T-helper 2 cell treated with Interferon-gamma antibody and Interleukin-4, amounts not matched to agents 100 ng/mL and 5 ng/mL, for 36 hours (primary cell): ENCODE measurements around the gene C1QTNF2. TPM values are rescaled to one million over a fixed set of nuclear protein-coding genes. Genes with fewer than 3 reads are reported as not detected.

Experiments used
- intact Hi-C: fragments of 100-400 bp; cut with micrococcal nuclease; formaldehyde crosslinking; loops from one replicate; pipeline ENCODE4 v1.15.1; 2023
- total RNA-seq: library from RNA; stranded (reverse); gene quantifications from 2 replicates; pipeline ENCODE4 v1.2.3, GENCODE V29; 2022

Gene C1QTNF2, protein sequence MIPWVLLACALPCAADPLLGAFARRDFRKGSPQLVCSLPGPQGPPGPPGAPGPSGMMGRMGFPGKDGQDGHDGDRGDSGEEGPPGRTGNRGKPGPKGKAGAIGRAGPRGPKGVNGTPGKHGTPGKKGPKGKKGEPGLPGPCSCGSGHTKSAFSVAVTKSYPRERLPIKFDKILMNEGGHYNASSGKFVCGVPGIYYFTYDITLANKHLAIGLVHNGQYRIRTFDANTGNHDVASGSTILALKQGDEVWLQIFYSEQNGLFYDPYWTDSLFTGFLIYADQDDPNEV
- total RNA-seq = not detected in 2 replicates

DNA sequence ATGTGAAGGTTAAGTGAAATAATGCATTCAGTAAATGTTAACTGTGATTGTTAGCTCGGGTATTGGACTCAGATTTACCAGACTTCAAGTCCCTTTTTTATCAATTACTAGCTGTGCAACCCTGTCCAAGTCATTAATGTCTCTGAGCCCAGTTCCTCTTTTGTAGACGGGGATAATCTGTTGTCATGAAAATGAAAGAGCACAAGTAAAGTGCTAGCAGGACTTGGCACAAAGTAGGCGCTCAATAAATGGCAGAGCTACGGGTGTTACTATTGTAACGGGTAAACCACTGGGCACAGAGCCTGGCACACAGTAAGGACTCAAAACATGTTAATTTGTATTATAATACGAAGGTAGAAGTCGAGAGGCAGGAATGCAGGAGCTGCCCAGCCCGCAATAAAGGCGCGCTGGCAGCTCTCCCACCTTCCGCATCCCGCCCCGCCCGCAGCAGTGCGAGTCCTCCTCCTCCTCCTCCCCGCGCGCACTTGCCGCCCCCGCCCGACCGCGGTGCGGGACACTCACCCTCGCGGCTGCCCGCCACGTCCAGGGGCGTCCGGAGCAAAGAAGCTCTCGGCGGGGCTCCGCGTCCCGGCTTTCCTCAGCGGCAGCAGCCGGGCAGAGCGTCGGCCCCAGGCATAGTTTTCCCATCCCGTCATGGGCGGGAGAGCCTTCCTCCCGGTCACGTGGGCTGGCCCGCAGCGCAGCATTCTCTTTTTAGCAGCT lies at the start of gene C1QTNF2:
TSS of gene C1QTNF2 (minus strand) at position 637 of the 723 bp plus-strand sequence. CDS start 15,615 bp downstream, outside the sequence.
- intact Hi-C loops = no loop called here

DNA sequence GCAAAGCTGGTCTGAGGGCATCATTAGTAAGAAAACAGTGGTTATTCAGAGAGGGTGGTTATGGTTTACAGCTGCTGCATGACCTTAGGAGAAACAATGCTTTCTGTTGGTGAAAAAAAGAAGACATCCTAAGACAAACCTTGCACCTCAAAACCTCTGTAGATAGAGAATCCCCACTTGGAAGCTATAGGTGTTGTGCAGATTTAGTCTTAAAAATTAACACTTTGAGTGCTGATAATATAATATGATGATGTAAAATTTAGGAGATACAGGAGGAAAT lies 49.8 kb upstream of the C1QTNF2 start:
- intact Hi-C loops = loop anchor here (5.0 kb wide), 3 partner anchors 1083 to 1213 kb away; partner anchors contain the start of genes RNF145 and UBLCP1

GRCh38 chr5:160419458-160420330 lies 49.3 kb upstream of the C1QTNF2 start:
- intact Hi-C loops = loop anchor here (1.0 to 10.0 kb wide), 8 partner anchors 19 to 1212 kb away; partner anchors contain the start of genes FAM200C, RNF145, TTC1 and UBLCP1

DNA sequence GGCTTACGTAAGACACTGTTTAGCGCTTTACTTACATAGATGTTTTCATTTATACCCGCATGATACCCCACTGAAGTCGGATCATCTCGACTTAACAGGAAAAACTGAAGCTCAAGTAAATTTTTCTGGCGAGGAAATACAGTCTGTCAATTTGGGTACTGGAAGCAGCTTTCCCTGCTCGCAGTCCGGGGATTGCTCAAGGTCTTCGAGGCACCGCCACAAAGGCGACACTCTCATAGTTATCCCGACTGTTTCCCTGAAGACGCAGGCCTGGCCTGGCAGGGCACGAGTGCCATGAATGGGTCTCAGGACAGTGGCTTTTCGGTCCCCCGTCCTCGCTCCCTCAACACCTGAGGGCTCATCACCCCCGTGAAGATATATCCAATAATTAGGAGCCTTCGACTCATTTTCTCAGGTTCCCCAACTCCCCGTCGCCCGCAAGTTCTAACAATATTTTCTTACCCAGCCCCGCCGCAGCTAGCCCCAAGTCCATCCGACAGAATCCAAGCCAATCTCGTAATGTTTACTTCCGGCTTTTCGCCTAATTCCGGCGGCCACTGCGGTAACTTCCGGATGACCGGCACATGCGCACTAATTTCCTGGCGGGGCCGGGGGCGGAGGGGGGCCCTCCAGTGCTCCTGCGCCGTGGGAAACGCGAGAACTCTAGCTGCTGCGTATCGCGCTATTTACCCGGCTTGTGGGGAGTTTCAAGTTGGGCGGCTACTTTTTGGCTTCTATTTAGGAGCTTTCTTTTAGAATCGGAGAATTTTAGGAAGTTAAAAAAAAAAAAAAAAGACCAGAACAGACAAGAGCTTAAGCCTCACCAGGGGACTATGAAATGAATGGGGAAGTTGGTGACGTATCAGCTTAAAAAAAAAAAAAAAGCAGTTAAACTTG lies 48.4 kb upstream of the C1QTNF2 start, which contains the start of gene SLU7:
TSS of gene SLU7 (minus strand) at position 521 of the 897 bp plus-strand sequence. CDS start 3,787 bp downstream, outside the sequence.
- intact Hi-C loops = loop anchor here (1.0 to 10.0 kb wide), 5 partner anchors 19 to 414 kb away; partner anchors contain the start of genes FAM200C and TTC1

DNA sequence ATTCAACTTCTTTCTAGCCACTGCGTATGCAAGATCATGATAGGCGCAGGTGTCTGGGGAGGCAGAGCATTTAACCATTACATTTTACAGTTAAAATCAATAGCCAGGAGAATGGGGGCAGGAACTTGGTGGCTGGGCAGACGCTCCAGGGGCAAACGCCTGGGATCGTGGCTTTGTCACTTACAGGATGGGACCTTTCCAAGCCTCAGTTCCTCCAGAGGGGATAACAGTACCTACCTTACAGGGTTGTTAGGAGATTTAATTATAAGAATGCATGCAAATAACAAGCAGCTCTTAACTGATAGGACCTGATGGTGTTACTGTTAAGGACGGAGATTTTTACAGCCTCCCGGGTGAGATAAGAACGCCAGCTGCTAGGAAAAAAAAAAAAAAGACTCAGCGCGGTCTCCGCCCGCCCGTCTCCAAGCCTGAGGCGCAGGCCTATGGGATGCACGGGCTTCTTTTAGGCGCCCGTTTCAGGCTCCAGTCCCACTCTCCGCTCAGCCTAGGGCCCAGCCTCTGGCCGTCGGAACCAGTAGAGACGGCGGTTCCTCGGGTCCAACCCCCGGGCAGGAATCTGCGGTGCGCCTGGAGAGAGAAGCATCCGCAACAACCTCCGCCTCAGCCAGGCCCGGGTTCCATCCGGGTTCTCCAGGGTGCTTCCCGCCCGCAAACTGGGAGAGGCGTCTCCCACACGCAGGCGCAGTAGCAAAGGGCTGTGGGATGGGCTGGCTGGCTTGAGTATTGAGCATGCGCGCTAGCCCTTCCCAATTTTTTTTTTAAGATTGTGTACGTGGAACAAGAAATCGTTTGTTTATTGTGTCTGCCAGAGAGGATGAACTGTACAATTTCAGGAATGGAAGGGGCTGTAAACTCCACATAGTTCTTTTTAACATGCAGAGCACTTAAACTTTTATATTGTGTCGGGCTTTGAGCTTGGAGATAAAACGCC lies 29.3 kb upstream of the C1QTNF2 start, which contains the start of gene FAM200C:
TSS of gene FAM200C (minus strand) at position 653 of the 952 bp plus-strand sequence. CDS start 4,564 bp downstream, outside the sequence.
- intact Hi-C loops = loop anchor here (1.0 to 5.0 kb wide), 2 partner anchors 20 to 282 kb away; partner anchors contain the start of genes PWWP2A and SLU7

GRCh38 chr5:160398806-160399205 lies 28.4 kb upstream of the C1QTNF2 start:
- intact Hi-C loops = no loop called here

DNA sequence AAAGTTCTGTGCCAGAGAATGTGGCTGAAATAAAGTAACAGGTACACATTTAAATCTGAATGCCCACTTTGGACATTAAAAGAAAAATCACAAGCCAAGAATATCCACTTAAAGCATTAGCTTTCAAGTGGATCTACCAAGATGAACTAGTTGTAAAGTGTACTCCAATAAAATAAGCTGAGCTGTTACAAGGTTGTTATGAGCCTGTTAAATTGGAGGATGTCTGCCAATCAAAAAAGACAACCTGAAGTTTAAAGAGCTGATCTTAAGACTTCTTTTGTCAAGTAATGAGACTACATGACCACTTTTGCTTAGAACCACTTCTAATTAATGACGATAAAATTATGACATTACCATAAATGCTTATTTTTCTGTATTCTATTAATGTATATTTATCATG lies 27.1 kb upstream of the C1QTNF2 start:
- intact Hi-C loops = no loop called here

GRCh38 chr5:160395111-160395510 lies 24.7 kb upstream of the C1QTNF2 start:
- intact Hi-C loops = no loop called here

DNA sequence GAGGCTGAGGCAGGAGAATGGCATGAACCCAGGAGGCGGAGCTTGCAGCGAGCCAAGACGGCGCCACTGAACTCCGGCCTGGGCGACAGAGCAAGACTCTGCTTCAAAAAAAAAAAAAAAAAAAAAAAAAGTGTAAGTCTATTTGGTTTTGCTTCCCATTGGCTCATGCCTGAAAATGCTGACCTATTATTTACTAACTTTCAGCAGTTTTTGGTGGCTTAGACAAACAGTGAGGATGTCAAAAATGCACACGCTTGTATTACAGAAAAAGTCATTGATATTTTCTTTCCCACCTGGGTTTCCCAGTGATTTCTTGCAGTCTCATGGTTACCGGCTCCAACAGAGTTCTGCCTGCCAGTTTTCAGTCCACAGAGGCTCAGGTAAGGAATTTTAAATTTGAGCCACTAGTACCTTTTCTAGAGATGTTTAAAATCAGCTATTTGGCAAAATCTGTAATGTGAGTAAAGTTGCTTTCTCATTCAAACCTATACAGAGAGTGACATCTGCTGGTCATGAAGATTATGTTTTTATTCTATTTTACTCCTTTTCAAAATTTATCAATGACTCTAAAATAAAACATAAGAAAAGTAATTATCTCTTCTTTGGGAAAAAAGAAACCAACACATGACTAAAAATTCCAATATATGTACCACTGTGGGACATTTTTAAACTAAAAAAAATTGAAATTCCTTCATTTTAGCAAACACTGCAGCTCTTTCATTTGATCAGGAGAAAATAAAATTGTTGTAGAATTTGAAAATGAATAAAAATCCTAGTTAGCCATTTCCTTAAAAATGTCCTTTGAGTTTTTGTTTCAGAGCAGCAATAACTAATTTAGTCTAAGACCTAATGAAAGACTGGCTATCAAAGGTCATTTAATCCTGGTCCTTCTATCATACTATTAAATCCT lies 20.6 kb upstream of the C1QTNF2 start:
- intact Hi-C loops = loop anchor here (1.0 kb wide), 2 partner anchors 192 to 370 kb away; no protein-coding TSS in a partner anchor

- intact Hi-C loops = no loop called here
These were observed 17.0 kb upstream of the C1QTNF2 start for GRCh38 chr5:160387445-160387844.

DNA sequence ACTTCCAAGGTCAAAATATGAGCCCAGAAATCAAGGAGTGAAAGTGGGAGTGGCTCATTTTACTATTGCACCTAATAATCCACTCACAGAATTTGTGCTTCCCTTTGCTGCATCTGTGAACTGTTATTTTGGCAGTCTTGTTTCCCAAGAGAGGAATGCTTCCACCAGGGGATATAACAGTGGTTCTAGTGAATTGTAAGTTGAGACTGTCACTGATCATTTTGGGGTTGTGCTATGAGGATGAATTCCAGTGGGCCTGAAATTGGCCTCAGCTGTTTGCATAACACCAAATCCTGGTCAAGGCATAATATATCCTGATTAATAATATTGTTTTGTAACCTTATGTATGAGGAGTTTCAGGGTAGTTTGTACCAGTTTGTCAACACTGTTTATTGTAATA lies 15.1 kb upstream of the C1QTNF2 start:
- intact Hi-C loops = no loop called here

DNA sequence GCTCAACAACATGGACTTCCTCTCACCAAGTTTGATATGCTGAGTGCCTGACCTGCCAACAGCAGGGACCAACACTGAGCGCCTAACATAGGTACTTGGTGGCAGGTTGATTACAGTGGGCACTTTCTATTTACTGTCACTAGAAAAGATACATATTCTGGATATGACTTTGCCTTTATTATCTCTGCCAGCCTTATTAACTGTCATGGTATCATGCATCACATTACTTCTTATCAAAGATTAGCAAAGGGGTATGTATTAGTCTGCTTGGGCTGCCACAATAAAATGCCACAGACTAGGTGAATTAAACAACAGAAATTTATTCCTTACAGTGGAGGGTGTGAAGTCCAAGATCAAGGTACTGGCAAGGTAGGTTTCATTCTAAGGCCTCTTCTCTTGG lies 14.3 kb upstream of the C1QTNF2 start:
- intact Hi-C loops = no loop called here

GRCh38 chr5:160382346-160382745 lies 11.9 kb upstream of the C1QTNF2 start:
- intact Hi-C loops = no loop called here

- intact Hi-C loops = no loop called here
These were observed 9.6 kb upstream of the C1QTNF2 start for GRCh38 chr5:160380041-160380440.

GRCh38 chr5:160379511-160379910 lies 9.1 kb upstream of the C1QTNF2 start:
- intact Hi-C loops = no loop called here

DNA sequence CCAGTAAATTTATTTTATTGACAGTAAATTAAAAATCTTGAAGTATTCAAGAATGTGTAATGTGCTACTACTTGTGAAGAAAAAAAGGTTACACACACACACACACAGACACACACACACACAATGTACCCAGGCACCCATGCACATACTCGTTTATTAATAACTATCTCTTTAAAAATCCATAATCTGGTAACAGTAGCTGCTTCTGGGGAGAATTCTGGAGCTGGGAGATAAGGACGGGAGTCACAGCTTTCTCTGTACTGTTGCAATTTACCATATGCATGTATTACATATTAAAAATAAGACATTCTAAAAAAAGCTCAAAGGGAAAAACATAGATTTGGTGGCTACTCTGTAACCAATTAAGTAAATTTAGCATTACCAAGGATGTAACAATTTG lies 7.9 kb upstream of the C1QTNF2 start:
- intact Hi-C loops = no loop called here

DNA sequence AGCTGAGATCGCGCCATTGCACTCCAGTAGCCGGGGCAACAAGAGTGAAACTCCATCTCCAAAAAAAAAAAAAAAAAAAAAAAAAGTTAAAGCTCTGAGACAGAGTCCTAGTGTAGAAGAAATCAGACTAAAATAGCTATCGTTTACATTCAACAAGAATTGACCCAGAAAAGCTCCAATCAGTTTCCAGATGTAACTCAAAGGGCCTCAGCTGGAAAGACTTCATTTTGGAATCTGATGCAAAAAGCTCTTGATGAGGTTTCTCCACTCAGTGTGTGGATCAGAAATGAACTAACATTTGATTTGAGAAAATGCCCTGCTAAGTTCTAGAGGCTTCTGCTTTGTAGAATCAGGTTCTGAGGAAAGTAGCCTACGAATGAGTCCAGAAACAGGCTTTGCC lies 7.2 kb upstream of the C1QTNF2 start:
- intact Hi-C loops = no loop called here

- intact Hi-C loops = no loop called here
These were observed 6.0 kb upstream of the C1QTNF2 start for GRCh38 chr5:160376416-160376815.
